Measurements from ENCODE around the gene ADAMTS7.
"Not testable (repeated sequence)": the region's sequence is repeated elsewhere in the genome, so short reads cannot be mapped to it uniquely, and the experiment has no call there.

The ADAMTS7 gene

GRCh38 chr15:78791357-78791756 lies 19.9 kb downstream of the ADAMTS7 start:
- H3K4me3 ChIP-seq (ENCODE audit: low read length) = no peak overlapping the region
- DNase-seq (ENCODE audit: low read depth) = no peak
- TF ChIP-seq, protein P1, sequence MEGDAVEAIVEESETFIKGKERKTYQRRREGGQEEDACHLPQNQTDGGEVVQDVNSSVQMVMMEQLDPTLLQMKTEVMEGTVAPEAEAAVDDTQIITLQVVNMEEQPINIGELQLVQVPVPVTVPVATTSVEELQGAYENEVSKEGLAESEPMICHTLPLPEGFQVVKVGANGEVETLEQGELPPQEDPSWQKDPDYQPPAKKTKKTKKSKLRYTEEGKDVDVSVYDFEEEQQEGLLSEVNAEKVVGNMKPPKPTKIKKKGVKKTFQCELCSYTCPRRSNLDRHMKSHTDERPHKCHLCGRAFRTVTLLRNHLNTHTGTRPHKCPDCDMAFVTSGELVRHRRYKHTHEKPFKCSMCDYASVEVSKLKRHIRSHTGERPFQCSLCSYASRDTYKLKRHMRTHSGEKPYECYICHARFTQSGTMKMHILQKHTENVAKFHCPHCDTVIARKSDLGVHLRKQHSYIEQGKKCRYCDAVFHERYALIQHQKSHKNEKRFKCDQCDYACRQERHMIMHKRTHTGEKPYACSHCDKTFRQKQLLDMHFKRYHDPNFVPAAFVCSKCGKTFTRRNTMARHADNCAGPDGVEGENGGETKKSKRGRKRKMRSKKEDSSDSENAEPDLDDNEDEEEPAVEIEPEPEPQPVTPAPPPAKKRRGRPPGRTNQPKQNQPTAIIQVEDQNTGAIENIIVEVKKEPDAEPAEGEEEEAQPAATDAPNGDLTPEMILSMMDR (conservative IDR thresholded peaks at IDR 0.05; ENCODE audit: low read length) = no peak

DNA sequence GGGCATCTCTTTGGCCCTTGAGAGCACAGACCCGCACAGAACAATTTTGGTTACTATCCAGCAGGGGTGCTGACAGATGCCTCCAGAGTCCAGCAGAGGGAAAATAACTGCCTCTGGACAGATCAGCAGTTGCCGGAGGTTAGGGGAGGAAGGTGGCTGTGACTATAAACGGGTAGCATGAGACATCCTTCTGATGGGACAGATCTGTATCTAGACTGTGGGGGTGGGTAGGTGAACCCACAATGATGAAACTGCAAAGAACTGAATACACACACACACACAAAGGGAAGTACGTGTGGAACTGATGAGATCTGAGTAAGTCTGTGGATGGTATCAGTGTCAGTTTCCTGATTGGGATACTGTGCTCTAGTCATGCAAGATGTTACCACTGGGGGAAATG lies 21.2 kb downstream of the ADAMTS7 start:
- H3K4me3 ChIP-seq (ENCODE audit: low read length) = no peak overlapping the region
- DNase-seq (ENCODE audit: low read depth) = no peak
- TF ChIP-seq, protein P1 (conservative IDR thresholded peaks at IDR 0.05; ENCODE audit: low read length) = no peak

DNA sequence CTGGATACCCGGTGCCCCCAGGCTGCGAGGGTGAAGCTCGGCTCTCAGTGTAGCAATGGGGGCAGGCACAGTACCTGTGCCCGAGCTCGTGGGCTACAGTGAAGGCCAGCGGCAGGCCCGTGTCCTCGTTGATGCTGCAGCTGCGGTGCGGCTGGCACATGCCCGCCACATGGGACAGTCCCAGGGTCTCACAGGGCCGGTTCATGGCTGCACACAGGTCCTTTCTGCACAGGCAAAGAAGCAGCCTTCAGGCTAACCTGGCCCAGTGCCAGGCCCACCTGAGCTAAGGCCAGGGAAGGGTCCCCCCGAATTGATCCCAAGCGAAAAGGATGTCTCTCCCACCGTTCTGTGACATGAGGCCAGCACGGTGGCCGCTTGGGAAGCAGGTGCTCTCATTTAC lies 21.6 kb downstream of the ADAMTS7 start:
- no peak for DNase-seq (ENCODE audit: low read depth)
- H3K4me3 ChIP-seq (ENCODE audit: low read length) = no peak overlapping the region
- TF ChIP-seq, protein P1 (conservative IDR thresholded peaks at IDR 0.05; ENCODE audit: low read length) = no peak

- TF ChIP-seq, protein P1 (conservative IDR thresholded peaks at IDR 0.05; ENCODE audit: low read length) = no peak
- no peak overlapping the region for H3K4me3 ChIP-seq (ENCODE audit: low read length)
- no peak for DNase-seq (ENCODE audit: low read depth)
Measured at GRCh38 chr15:78788016-78788660, 23.1 kb downstream of the ADAMTS7 start.

DNA sequence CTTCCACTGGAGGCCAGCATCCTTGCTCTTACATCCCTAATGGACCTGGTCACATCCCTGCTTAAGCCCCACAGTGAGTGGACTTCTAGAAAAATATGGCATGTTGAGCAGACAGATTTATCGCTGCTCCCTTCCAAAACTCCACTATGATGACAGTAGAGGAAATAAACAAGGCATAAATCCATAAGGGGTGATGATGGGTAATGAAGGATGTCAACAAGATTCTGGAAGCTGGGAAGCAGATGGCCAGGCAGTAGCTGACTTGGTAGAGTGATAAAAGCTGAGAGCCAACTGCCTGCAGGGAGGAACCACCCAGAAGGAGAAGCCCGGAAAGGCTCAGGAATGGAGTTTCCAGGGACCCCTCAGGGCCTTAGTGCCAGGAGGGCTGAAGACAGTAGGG lies 28.9 kb downstream of the ADAMTS7 start:
- H3K4me3 ChIP-seq (ENCODE audit: low read length) = not testable (repeated sequence)
- peak; percentile 15 for DNase-seq (ENCODE audit: low read depth)

DNA sequence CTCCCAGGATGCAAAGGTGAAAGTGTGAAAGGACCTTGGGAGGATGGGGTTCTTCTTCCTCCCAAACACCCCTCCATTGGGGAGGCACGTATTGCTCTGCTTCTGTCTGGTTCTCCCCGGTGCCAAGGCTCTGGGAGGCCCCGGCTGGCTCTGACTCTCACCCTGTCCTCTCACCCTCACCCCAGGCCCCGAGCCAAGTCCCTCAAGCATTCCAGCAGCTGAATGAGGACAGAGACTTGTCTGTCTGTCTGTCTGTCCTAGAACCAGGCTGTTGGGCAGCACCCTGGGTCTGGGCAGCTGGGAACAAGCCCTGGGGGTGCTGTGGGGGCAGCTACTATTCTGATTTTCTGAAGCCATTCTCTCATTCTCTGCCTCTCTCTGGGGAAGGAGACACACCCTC lies 29.9 kb downstream of the ADAMTS7 start:
- H3K4me3 ChIP-seq (ENCODE audit: low read length); DNase-seq (ENCODE audit: low read depth): not testable (repeated sequence)

DNA sequence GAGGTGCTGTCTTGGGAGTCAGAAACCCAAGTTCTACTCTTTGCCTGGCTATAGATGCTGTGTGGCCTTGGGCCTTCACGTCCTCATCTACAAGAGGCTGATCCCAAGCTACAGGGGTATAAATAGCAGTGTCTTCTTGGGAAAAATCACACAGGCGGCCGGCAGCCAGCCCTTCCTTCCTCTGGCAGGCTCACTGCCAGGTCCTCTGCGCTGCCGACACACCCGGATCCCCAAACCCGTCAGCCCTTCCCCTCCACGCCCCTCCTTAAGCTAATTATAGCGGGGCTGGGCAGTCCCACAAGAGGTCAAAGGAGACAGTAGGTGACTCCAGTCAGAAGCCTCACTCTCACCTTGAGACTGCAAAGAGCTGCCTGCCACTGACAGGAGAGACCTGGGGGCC lies 31.3 kb downstream of the ADAMTS7 start:
- H3K4me3 ChIP-seq (ENCODE audit: low read length); DNase-seq (ENCODE audit: low read depth): not testable (repeated sequence)

GRCh38 chr15:78779176-78779785 lies 32.0 kb downstream of the ADAMTS7 start:
- not testable (repeated sequence) for H3K4me3 ChIP-seq (ENCODE audit: low read length)
- DNase-seq (ENCODE audit: low read depth) = peak; percentile 10

DNA sequence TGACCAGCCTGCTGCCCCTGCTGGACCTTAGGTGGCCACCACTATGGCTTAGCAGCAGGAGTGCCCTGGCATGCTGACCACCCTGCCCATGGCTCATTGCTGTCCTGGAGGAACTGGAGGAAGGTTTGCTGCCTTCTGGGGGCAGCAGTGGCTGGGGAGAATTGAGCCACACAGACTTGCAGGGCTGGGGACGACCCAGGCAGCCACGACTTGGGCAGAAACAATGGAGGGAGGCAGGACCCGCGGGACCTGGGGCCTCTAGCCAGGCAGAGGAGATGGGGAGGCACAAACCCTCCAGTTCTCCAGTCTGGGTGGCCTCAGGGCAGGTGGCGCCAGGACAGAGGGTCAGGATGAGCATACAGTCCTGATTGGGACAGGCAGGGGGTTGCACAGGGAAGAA lies 32.8 kb downstream of the ADAMTS7 start:
- DNase-seq (ENCODE audit: low read depth) = no peak
- TF ChIP-seq, protein P1 (conservative IDR thresholded peaks at IDR 0.05; ENCODE audit: low read length) = no peak
- H3K4me3 ChIP-seq (ENCODE audit: low read length) = no peak overlapping the region

- not testable (repeated sequence) for DNase-seq (ENCODE audit: low read depth); H3K4me3 ChIP-seq (ENCODE audit: low read length)
Measured at GRCh38 chr15:78777953-78778345, 33.3 kb downstream of the ADAMTS7 start.

- not testable (repeated sequence) for H3K4me3 ChIP-seq (ENCODE audit: low read length)
Measured at GRCh38 chr15:78777290-78777952, 33.8 kb downstream of the ADAMTS7 start.

GRCh38 chr15:78776046-78776925 lies 35.0 kb downstream of the ADAMTS7 start:
- H3K4me3 ChIP-seq (ENCODE audit: low read length); DNase-seq (ENCODE audit: low read depth): not testable (repeated sequence)

More at GRCh38 chr15:78777290-78777952, 33.8 kb downstream of the ADAMTS7 start:
- DNase-seq (ENCODE audit: low read depth) = not testable (repeated sequence)

All from AG10803 (cell line).